Measurements from ENCODE around the gene ANO2. TPM values are rescaled to one million over a fixed set of nuclear protein-coding genes. Genes with fewer than 3 reads are reported as not detected.
A peak's percentile ranks its signal among the peaks of the same experiment; 100 is the strongest.

The ANO2 gene
- total RNA-seq, 1 donor from 2014 or later: 1.5 TPM

DNA sequence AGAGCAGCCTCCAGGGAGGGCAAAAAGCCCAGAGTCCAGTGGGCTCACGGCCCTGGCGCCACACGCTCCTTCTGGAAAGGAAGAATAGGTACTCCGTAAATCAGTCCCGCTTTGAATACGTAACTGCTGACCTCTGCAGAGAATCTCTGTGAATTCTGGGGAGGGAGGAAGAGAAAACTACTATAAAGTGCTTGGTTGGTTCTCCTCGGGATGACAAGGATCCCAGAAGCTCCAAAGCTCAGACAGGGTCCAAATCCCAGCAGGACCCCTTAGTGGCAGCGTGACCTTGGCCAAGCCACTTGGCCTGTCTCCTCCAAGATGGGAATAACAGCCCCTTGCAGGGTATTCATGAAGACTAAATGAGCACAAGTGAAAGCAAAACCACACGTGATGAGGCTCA, 31.7 kb downstream of the ANO2 start:
- TF ChIP-seq, protein P1, sequence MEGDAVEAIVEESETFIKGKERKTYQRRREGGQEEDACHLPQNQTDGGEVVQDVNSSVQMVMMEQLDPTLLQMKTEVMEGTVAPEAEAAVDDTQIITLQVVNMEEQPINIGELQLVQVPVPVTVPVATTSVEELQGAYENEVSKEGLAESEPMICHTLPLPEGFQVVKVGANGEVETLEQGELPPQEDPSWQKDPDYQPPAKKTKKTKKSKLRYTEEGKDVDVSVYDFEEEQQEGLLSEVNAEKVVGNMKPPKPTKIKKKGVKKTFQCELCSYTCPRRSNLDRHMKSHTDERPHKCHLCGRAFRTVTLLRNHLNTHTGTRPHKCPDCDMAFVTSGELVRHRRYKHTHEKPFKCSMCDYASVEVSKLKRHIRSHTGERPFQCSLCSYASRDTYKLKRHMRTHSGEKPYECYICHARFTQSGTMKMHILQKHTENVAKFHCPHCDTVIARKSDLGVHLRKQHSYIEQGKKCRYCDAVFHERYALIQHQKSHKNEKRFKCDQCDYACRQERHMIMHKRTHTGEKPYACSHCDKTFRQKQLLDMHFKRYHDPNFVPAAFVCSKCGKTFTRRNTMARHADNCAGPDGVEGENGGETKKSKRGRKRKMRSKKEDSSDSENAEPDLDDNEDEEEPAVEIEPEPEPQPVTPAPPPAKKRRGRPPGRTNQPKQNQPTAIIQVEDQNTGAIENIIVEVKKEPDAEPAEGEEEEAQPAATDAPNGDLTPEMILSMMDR (IDR thresholded peaks at IDR 0.05; ENCODE audit: insufficient read depth, low read length, poor library complexity, severe bottlenecking): no peak
- Histone ChIP-seq H3K36me3 (ENCODE audit: control insufficient read depth, insufficient read depth, low read length) (no peaks in the 10 kb centered on the region), H3K27me3 (ENCODE audit: control insufficient read depth, insufficient read depth, low read length) (no peaks in the 10 kb centered on the region), H3K4me3 (ENCODE audit: low read depth, low read length) (no peak overlapping the region)
- DNase-seq (ENCODE audit: low read depth): no peak

GRCh38 chr12:5912437-5913334, 32.4 kb downstream of the ANO2 start:
- no peak overlapping the region for H3K4me3 ChIP-seq (ENCODE audit: low read depth, low read length)
- TF ChIP-seq, protein P1 (IDR thresholded peaks at IDR 0.05; ENCODE audit: insufficient read depth, low read length, poor library complexity, severe bottlenecking): peak; percentile 7
- no peaks in the 10 kb centered on the region for H3K36me3 ChIP-seq (ENCODE audit: control insufficient read depth, insufficient read depth, low read length)
- H3K27me3 ChIP-seq (ENCODE audit: control insufficient read depth, insufficient read depth, low read length): no peaks in the 10 kb centered on the region
- DNase-seq (ENCODE audit: low read depth): no peak

DNA sequence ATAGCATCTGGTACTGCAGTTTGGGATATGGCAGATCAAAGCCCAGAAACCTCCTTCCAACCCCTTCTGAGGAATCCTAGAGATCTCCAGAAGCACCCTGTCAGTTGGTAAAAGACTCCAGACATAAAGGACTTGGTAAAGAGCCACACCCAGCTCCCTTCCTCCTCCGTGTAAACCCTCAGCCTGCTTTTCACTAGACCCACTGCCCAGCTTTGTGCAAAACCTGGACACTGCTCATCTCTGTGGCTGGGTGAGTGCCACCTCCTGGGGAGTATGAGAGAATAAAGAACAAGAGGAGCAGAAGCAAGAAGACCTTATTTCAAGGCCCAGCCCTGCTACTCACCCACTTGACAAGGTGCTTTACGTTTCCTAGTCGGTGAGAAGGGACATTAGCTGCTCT, 33.0 kb downstream of the ANO2 start:
- no peaks in the 10 kb centered on the region for H3K36me3 ChIP-seq (ENCODE audit: control insufficient read depth, insufficient read depth, low read length)
- H3K27me3 ChIP-seq (ENCODE audit: control insufficient read depth, insufficient read depth, low read length): no peaks in the 10 kb centered on the region
- no peak for DNase-seq (ENCODE audit: low read depth)
- TF ChIP-seq, protein P1 (IDR thresholded peaks at IDR 0.05; ENCODE audit: insufficient read depth, low read length, poor library complexity, severe bottlenecking): no peak
- no peak overlapping the region for H3K4me3 ChIP-seq (ENCODE audit: low read depth, low read length)

- H3K27me3 ChIP-seq (ENCODE audit: control insufficient read depth, insufficient read depth, low read length): no peaks in the 10 kb centered on the region
- no peak overlapping the region for H3K4me3 ChIP-seq (ENCODE audit: low read depth, low read length)
- DNase-seq (ENCODE audit: low read depth): no peak
- H3K36me3 ChIP-seq (ENCODE audit: control insufficient read depth, insufficient read depth, low read length): no peaks in the 10 kb centered on the region
- TF ChIP-seq, protein P1 (IDR thresholded peaks at IDR 0.05; ENCODE audit: insufficient read depth, low read length, poor library complexity, severe bottlenecking): no peak
These were observed 34.1 kb downstream of the ANO2 start for GRCh38 chr12:5910790-5911548.

- no peak for DNase-seq (ENCODE audit: low read depth)
- TF ChIP-seq, protein P1 (IDR thresholded peaks at IDR 0.05; ENCODE audit: insufficient read depth, low read length, poor library complexity, severe bottlenecking): no peak
- Histone ChIP-seq H3K27me3 (ENCODE audit: control insufficient read depth, insufficient read depth, low read length) (no peaks in the 10 kb centered on the region), H3K36me3 (ENCODE audit: control insufficient read depth, insufficient read depth, low read length) (no peaks in the 10 kb centered on the region), H3K4me3 (ENCODE audit: low read depth, low read length) (no peak overlapping the region)
These were observed 35.5 kb downstream of the ANO2 start for GRCh38 chr12:5909560-5909959.
